ENCODE measurements around the gene CBARP. TPM values are rescaled to one million over a fixed set of nuclear protein-coding genes. Genes with fewer than 3 reads are reported as not detected.

Gene CBARP
- total and polyA plus RNA-seq, 2 donors (not counting 3 experiments of a cell fraction or from before 2014, with no cell fraction given) = 3.5 to 9.2 TPM

DNA sequence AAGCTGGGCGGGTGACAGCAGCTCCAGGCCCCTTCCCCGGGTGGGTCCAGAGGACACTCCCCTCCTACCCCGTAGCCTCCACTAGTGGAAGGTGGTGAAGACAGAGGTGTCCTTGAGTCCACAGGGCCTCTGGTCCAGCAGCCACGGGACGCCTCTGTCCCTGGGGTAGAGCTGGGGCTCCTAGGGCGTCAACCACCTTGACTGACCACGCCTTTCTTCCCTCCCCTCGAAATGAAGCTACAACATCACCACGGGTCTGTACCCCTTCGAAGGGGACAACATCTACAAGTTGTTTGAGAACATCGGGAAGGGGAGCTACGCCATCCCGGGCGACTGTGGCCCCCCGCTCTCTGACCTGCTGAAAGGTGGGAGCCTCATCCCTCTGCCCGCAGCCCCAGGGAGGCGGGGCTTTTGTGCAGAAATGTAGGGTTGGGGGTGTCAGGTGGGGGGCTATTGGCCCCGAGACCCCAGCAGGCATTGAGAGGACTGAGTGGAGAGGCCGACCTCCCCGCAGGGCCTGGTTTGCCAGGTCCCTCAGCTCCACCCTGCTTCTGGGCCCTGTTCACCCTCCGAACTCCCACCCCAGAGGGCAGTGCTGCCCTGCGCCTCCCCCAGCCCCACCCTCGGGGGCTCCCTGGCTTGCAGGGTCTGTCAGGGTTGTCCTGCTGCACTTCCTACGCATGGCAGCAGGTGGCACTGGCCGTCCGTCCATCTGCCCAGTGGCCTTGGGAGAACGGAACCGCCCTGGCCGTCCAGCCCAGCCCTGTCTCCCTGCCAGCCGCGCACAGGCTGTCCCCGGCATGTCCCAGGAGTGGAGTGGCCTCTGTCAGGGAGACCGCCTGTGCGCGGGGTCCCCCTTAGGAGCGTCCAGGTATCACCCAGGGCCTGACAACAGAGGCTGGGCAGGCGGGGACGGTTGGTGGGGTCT lies 16.6 kb downstream of the CBARP start:
- DNase-seq (ENCODE audit: low read depth, low spot score) (peak; percentile 53), FAIRE-seq (peak; percentile 42)
- TF ChIP-seq, protein P1, sequence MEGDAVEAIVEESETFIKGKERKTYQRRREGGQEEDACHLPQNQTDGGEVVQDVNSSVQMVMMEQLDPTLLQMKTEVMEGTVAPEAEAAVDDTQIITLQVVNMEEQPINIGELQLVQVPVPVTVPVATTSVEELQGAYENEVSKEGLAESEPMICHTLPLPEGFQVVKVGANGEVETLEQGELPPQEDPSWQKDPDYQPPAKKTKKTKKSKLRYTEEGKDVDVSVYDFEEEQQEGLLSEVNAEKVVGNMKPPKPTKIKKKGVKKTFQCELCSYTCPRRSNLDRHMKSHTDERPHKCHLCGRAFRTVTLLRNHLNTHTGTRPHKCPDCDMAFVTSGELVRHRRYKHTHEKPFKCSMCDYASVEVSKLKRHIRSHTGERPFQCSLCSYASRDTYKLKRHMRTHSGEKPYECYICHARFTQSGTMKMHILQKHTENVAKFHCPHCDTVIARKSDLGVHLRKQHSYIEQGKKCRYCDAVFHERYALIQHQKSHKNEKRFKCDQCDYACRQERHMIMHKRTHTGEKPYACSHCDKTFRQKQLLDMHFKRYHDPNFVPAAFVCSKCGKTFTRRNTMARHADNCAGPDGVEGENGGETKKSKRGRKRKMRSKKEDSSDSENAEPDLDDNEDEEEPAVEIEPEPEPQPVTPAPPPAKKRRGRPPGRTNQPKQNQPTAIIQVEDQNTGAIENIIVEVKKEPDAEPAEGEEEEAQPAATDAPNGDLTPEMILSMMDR (IDR thresholded peaks at IDR 0.05; ENCODE audit: extremely low read depth in 1 of 2, insufficient read depth in 1 of 2, low read depth in 1 of 2, low read length in 2 of 2) = peak; percentile 64 to 85
- TF ChIP-seq POLR2A (IDR thresholded peaks at IDR 0.05; ENCODE audit: low read depth, low read length) = no peak
- H3K36me3 ChIP-seq (ENCODE audit: control insufficient read depth in 2 of 2, extremely low read depth in 1 of 2, insufficient read depth in 2 of 2, low read length in 2 of 2) = peaks cover 5 to 20% of the 10 kb centered on the region in 2 experiments
- H3K79me2 ChIP-seq (ENCODE audit: control insufficient read depth, insufficient read depth, low read length) = peaks cover 25% of the 10 kb centered on the region
- no peaks in the 10 kb centered on the region for H4K20me1 ChIP-seq (replicated peaks; ENCODE audit: control insufficient read depth, extremely low read depth, insufficient read depth, low read length)
- no peaks in the 10 kb centered on the region for H3K9me3 ChIP-seq (replicated peaks; ENCODE audit: control insufficient read depth, insufficient read depth, low read length)
- H3K9ac ChIP-seq (replicated peaks; ENCODE audit: extremely low read depth, insufficient read depth, low read length) = no peak overlapping the region
- no peaks in the 10 kb centered on the region for H3K9me1 ChIP-seq (replicated peaks; ENCODE audit: control insufficient read depth, extremely low read depth, insufficient read depth, low read length)
- CTCF ChIA-PET = interaction anchor here (0.7 to 2.5 kb wide), 8 partner anchors 8 to 108 kb away, joined by 3 to 14 read pairs (median 5); partner anchors contain the start of genes ATP5F1D and CBARP
- H3K27me3 ChIP-seq (ENCODE audit: control insufficient read depth in 2 of 2, insufficient read depth in 2 of 2, low read length in 2 of 2) = no peaks in the 10 kb centered on the region
- H3K27ac ChIP-seq (ENCODE audit: insufficient read depth, low read depth, low read length) = no peak overlapping the region
- no TSS peak for BruUV-seq (replicated peaks)
- POLR2A ChIA-PET = no interaction called here
- H3K4me2 ChIP-seq (ENCODE audit: insufficient read depth, low read length) = no peak overlapping the region
- no peak overlapping the region for H3K4me3 ChIP-seq (replicated peaks in 1 of 3; ENCODE audit: insufficient read depth in 1 of 3, low read depth in 1 of 3, low read length in 3 of 3)
- intact Hi-C loops (cut with micrococcal nuclease) (loop anchor here (1.0 kb wide), 2 partner anchors 19 to 45 kb away; no protein-coding TSS in a partner anchor), dilution Hi-C loops (cut with MboI; ENCODE audit: extremely low pct_ligation_motif_present, low sequenced_read_pairs) (no loop called here)
- H3K4me1 ChIP-seq (ENCODE audit: control insufficient read depth, extremely low read depth, insufficient read depth, low read length) = no peaks in the 10 kb centered on the region
- no peak overlapping the region for H2AFZ ChIP-seq (ENCODE audit: low read depth, low read length)

DNA sequence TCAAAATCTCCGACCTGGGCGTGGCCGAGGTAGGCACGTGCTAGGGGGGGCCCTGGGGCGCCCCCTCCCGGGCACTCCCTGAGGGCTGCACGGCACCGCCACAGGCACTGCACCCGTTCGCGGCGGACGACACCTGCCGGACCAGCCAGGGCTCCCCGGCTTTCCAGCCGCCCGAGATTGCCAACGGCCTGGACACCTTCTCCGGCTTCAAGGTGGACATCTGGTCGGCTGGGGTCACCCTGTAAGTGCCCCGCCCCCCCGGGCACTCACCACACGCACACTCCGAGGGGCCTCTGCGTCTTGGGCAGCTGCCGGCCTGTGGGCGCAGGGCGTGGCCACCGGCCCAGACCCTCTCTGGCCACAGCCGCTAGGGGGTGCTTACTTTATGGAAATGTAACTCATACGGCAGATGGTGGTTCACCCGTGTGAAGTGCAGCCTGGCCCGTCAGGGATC lies 17.3 kb downstream of the CBARP start:
- no peaks in the 10 kb centered on the region for H3K27me3 ChIP-seq (ENCODE audit: control insufficient read depth in 2 of 2, insufficient read depth in 2 of 2, low read length in 2 of 2)
- no peaks in the 10 kb centered on the region for H4K20me1 ChIP-seq (replicated peaks; ENCODE audit: control insufficient read depth, extremely low read depth, insufficient read depth, low read length)
- DNase-seq (ENCODE audit: low read depth, low spot score) = no peak
- no peaks in the 10 kb centered on the region for H3K9me3 ChIP-seq (replicated peaks; ENCODE audit: control insufficient read depth, insufficient read depth, low read length)
- FAIRE-seq = no peak
- no peak overlapping the region for H3K9ac ChIP-seq (replicated peaks; ENCODE audit: extremely low read depth, insufficient read depth, low read length)
- dilution Hi-C loops (cut with MboI; ENCODE audit: extremely low pct_ligation_motif_present, low sequenced_read_pairs) (no loop called here), intact Hi-C loops (cut with micrococcal nuclease) (no loop called here)
- H3K4me1 ChIP-seq (ENCODE audit: control insufficient read depth, extremely low read depth, insufficient read depth, low read length) = peaks cover 4% of the 10 kb centered on the region
- H3K4me2 ChIP-seq (ENCODE audit: insufficient read depth, low read length) = no peak overlapping the region
- no peak overlapping the region for H2AFZ ChIP-seq (ENCODE audit: low read depth, low read length)
- H3K79me2 ChIP-seq (ENCODE audit: control insufficient read depth, insufficient read depth, low read length) = peaks cover 31% of the 10 kb centered on the region
- no peak overlapping the region for H3K4me3 ChIP-seq (replicated peaks in 1 of 3; ENCODE audit: insufficient read depth in 1 of 3, low read depth in 1 of 3, low read length in 3 of 3)
- peaks cover 5 to 17% of the 10 kb centered on the region in 2 experiments for H3K36me3 ChIP-seq (ENCODE audit: control insufficient read depth in 2 of 2, extremely low read depth in 1 of 2, insufficient read depth in 2 of 2, low read length in 2 of 2)
- no peak for TF ChIP-seq POLR2AphosphoS5 (IDR thresholded peaks at IDR 0.05; ENCODE audit: insufficient read depth, low read depth, low read length)
- TF ChIP-seq, protein P2, sequence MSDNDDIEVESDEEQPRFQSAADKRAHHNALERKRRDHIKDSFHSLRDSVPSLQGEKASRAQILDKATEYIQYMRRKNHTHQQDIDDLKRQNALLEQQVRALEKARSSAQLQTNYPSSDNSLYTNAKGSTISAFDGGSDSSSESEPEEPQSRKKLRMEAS (IDR thresholded peaks at IDR 0.05; ENCODE audit: insufficient read depth, insufficient read length) = no peak
- no TSS peak for BruUV-seq (replicated peaks)
- ChIA-PET POLR2A (no interaction called here), CTCF (interaction anchor here (1.0 to 2.5 kb wide), 5 partner anchors 12 to 107 kb away, joined by 4 to 8 read pairs (median 5); partner anchors contain the start of gene ATP5F1D)
- H3K27ac ChIP-seq (ENCODE audit: insufficient read depth, low read depth, low read length) = no peak overlapping the region
- H3K9me1 ChIP-seq (replicated peaks; ENCODE audit: control insufficient read depth, extremely low read depth, insufficient read depth, low read length) = no peaks in the 10 kb centered on the region
